ENCODE results near the gene GABBR2. TPM values are rescaled to one million over a fixed set of nuclear protein-coding genes. Genes with fewer than 3 reads are reported as not detected.

GABBR2 gene
- total RNA-seq, 4 donors from 2014 or later = not detected

DNA sequence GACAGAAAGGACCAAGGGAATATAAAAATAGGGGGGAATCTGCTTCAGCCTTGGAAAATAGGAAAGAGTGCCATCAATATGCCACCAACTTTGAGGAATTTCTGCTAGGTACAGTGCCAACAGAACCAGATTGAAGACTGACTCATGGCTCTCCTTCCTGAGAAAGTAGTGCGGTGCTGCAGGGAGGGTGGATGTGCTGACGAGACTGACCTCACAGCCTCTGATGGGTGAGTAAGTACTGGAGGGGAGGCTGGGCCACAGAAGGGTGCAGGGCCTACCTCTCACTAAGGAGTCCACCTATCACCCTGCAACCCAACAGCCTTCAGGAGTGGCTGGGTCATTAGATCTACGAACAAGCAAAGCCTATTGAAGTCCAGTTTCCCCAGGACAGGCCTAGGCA lies 187.6 kb downstream of the GABBR2 start:
- TF ChIP-seq, protein P1, sequence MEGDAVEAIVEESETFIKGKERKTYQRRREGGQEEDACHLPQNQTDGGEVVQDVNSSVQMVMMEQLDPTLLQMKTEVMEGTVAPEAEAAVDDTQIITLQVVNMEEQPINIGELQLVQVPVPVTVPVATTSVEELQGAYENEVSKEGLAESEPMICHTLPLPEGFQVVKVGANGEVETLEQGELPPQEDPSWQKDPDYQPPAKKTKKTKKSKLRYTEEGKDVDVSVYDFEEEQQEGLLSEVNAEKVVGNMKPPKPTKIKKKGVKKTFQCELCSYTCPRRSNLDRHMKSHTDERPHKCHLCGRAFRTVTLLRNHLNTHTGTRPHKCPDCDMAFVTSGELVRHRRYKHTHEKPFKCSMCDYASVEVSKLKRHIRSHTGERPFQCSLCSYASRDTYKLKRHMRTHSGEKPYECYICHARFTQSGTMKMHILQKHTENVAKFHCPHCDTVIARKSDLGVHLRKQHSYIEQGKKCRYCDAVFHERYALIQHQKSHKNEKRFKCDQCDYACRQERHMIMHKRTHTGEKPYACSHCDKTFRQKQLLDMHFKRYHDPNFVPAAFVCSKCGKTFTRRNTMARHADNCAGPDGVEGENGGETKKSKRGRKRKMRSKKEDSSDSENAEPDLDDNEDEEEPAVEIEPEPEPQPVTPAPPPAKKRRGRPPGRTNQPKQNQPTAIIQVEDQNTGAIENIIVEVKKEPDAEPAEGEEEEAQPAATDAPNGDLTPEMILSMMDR (IDR thresholded peaks at IDR 0.05) = no peak
- ATAC-seq (ENCODE audit: low FRiP score) (no peak), DNase-seq (ENCODE audit: low spot score) (no peak)

DNA sequence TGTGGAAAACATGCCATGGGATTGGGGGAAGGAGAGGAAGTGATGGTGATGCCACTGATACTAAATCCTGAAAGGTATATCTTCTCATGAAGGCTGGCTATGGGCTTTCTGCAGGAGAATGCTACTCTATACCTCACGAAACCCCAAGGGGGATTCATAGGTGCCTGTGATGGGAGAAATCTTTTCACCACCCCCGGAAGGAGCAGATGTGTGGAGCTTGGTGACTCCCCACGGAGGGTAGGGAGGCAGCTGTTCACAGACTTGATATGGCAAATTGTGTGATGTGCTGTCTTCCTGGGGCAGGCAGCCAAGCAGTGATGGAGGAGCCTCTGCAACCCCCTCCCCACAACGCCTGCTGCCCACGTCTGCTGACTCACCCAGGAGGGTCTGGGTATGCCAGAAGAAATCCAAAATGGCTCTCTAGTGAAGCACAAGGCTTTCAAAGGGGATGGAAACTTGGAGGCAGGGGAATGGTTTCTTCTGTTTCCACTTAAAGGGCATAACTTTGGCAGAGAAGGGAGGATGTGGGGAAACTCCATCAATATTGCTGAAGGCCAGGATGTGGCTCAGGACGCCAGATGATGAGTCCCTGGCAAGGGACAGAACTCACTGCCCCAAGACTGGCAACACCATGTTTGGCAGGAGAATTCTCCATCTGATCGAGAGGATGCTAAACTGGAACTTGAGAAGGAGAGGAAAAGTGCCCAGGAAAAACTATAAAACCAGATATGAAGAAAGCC lies 188.3 kb downstream of the GABBR2 start:
- ATAC-seq (ENCODE audit: low FRiP score) (no peak), DNase-seq (ENCODE audit: low spot score) (no peak)
- TF ChIP-seq, protein P1 (IDR thresholded peaks at IDR 0.05) = no peak

DNA sequence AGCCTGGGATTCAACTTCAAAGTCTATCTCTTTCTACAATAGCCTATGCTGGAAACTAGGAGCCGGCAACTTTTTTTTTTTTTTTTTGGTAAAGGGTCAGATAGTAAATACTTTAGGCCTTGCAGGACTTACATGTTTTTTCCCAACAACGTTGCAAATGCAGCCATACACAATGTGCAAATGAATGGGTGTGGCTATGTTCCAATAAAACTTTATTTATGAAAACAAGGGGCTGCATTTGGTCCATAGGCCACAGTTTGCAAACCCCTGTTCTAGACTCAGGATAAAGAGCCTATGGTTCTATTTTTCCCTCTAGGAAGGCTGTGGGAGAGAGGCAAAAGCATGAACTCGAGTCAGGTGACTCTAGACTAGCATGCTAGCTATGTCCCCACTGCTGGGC lies 189.1 kb downstream of the GABBR2 start:
- TF ChIP-seq, protein P1 (IDR thresholded peaks at IDR 0.05) = no peak
- ATAC-seq (ENCODE audit: low FRiP score) (no peak), DNase-seq (ENCODE audit: low spot score) (no peak)

DNA sequence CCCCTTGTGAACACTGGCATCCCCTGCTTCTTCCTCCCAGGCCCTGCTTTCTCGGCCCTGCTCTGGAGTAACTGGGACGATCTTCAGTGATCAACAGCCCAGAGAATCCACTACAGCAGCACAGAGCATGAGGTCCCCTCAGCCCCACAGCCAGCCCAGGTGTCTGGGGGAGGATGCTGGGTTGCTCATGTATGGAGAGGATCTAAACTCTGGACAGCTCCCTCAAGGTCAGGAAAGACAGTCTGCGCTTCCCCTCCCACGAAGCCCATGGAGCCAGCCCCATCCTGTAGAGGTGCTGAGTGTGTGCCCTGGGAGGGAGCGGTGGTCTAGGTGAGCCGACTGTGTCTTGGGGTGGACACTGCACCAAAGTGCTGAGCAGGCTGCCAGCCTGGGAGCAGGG lies 190.2 kb downstream of the GABBR2 start:
- TF ChIP-seq, protein P1 (IDR thresholded peaks at IDR 0.05) = no peak
- ATAC-seq (ENCODE audit: low FRiP score) (no peak), DNase-seq (ENCODE audit: low spot score) (no peak)

DNA sequence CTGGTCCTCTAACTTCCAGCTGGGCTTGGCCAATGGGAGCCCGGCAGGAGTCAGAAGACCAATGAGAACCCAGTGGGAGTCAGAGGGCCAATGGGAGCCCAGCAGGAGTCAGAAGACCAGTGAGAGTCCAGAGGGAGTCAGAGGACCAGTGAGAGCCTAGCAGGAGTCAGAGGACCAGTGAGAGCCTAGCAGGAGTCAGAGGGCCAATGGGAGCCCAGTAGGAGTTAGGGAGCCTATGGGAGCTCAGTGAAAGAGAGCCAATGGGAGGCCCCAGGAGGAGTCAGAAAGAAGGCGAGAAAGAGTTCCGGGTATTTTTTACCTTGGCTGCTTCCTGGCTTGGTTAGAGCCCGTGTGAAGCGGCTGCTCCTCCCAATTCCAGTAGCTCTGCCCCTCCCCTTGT lies 191.0 kb downstream of the GABBR2 start:
- DNase-seq (ENCODE audit: low spot score) (no peak), ATAC-seq (ENCODE audit: low FRiP score) (no peak)
- TF ChIP-seq, protein P1 (IDR thresholded peaks at IDR 0.05) = no peak

DNA sequence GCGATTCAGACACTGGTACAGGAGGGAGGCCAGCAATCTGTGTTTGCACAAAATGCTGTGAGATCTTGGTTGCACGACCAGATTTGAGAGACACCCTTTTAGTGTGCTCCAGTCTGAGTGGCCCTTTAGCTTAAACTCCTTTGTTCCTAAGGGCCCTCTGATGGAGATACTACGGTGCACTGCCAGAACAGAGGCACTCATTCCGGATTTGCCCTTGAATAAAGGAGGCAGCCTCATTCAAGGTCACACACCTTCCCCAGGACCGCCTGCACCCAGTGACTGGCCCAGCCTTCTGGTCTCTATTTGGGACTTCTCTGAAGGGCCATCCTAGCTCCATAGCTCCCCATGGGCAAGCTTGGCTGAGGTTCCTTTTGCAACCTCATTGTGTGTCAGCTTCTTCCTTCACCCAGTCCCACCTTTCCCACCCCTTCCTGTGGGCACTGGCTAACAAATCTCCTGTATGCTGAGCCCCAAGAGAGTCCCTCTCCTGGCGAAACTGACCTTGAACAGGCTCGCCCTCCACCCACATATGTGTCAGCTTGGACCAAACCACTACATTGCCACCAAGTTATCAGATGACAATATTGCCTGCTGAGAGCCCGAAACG lies 191.7 kb downstream of the GABBR2 start:
- DNase-seq (ENCODE audit: low spot score) = no peak
- ATAC-seq (ENCODE audit: low FRiP score) = no peak
- TF ChIP-seq, protein P1 (IDR thresholded peaks at IDR 0.05) = no peak

Data from omental fat pad (tissue), 4 donors.